ENCODE measurements around the gene PRX. TPM values are rescaled to one million over a fixed set of nuclear protein-coding genes. Genes with fewer than 3 reads are reported as not detected.
A peak's percentile ranks its signal among the peaks of the same experiment; 100 is the strongest.

The PRX gene
- total and polyA plus RNA-seq, 9 of the 15 experiments (the other 6 are each of a cell fraction or from before 2014, with no cell fraction given): 0.65 to 3.5 (median 1.7) TPM; not detected in 2

DNA sequence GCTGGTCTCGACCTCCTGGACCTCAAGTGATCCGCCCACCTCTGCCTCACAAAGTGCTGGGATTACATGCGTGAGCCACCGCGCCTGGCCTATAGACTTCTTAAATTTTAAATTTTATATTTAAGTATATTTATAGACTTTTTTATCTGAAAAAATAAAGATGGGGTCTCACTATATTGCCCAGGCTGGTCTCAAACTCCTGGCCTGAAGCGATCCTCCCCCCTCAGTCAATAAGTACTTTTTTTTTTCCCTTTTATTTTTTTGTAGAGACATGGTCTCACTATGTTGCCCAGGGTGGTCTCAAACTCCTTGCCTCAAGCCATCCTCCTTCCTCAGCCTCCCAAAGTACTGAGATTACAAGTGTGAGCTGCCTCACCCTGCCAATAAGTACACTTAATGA is 10.8 kb upstream of the PRX start:
- in situ Hi-C loops (cut with MboI) (no loop called here), intact Hi-C loops (cut with micrococcal nuclease) (no loop called here)
- FAIRE-seq (no peak), DNase-seq (ENCODE audit: extremely low read depth in 1 of 4, low spot score in 3 of 4) (no peak), ATAC-seq (no peak)
- H2AFZ ChIP-seq (ENCODE audit: low read depth, low read length): no peak overlapping the region
- peak overlapping the region in 1 of 2 experiments; percentile 91; a peak in 1 of 4 replicates for H3K9ac ChIP-seq (ENCODE audit: insufficient read depth in 1 of 2, low read depth in 2 of 2, low read length in 2 of 2)
- peak; percentile 63 for TF ChIP-seq RBM25 (IDR thresholded peaks at IDR 0.05; ENCODE audit: low read depth, low read length, severe bottlenecking)
- peak; percentile 68; the same call in 1 of the 2 replicates for TF ChIP-seq ZNF121 (CRISPR knock-in tag; conservative IDR thresholded peaks at IDR 0.05)
- no peak for TF ChIP-seq SPI1 (IDR thresholded peaks at IDR 0.05; ENCODE audit: borderline replicate concordance, low read depth, low read length)
- whole genome bisulfite sequencing (ENCODE audit: insufficient coverage, low coverage, missing lambda C conversion rate): 87% methylated on average over 6 of the region's 6 CpGs
- ChIA-PET CTCF (ENCODE audit: low intra/inter-chr PET ratio) (no interaction called here), POLR2A (interaction anchor here (1.0 to 5.7 kb wide), 8 partner anchors 10 to 24 kb away, joined by 3 to 34 read pairs (median 6); partner anchors contain the start of gene PRX)
- no peaks in the 10 kb centered on the region for H3K9me1 ChIP-seq (ENCODE audit: control insufficient read depth, insufficient read depth, low read length)
- BruUV-seq (replicated peaks): no TSS peak
- H3K36me3 ChIP-seq (ENCODE audit: control insufficient read depth, insufficient read depth, low read length): peaks cover 13% of the 10 kb centered on the region; the same call in 2 of the 3 replicates
- H3K27ac ChIP-seq (ENCODE audit: extremely low read depth, low read depth, low read length): peak overlapping the region; percentile 90; the same call in 2 of the 3 replicates
- no peaks in the 10 kb centered on the region for H4K20me1 ChIP-seq (replicated peaks; ENCODE audit: control insufficient read depth, insufficient read depth, low read length)
- H3K9me3 ChIP-seq (replicated peaks; ENCODE audit: control insufficient read depth, insufficient read depth, low read depth, low read length): no peaks in the 10 kb centered on the region
- H3K4me3 ChIP-seq: no peak overlapping the region
- H3K79me2 ChIP-seq (ENCODE audit: control insufficient read depth, insufficient read depth, low read length): peaks cover 41% of the 10 kb centered on the region
- peak overlapping the region; percentile 48; the same call in 1 of the 2 replicates for H3K4me2 ChIP-seq (ENCODE audit: insufficient read depth, low read length)
- H3K27me3 ChIP-seq (ENCODE audit: control insufficient read depth in 2 of 2, insufficient read depth in 2 of 2, low read length in 2 of 2): no peaks in the 10 kb centered on the region
- H3K4me1 ChIP-seq (replicated peaks in 1 of 2; ENCODE audit: control insufficient read depth in 2 of 2, insufficient read depth in 2 of 2, low read length in 2 of 2): peaks cover 9 to 42% of the 10 kb centered on the region in 2 experiments; a peak in 4 of 5 replicates

DNA sequence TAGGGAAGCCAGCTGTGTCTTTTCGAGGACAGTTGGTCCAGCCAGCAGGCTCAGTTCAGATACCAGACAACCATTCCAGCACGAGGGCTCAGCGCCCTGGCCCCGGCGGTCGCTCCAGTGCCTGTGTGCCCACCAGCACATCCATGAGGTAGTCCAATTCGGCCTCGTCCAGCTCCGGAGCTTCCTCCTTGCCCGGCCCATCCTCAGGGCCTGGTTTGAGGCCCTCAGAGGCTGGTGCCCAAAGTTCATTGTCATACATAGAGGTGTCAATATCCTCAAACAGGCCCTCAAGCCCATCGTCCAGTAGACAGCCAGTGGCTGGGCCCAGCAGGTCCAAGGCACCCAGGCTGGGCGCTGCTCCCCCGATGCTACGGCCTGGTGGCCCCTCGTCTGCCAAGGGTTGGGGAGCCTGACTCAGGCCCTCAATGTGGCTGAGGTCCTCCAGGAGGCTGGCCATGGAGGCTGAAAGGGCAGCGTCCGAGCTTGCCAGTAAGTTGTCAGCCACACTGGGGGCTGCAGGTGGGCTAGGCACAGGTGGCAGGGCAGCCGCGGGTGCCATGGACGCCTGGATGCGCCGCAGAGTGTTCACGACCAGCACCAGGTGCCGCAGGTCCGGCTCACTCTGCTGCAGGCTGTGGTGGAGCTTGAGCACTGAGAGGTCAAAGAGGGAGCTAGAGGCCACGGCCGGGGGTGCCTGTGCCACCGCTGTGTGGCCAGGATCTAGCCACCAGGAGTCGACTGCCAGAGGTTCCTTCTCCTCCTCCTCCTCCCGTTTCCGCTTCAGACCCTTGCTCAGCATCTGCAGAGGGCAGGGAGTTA is 9.8 kb upstream of the PRX start:
- Histone ChIP-seq H2AFZ (ENCODE audit: low read depth, low read length) (no peak overlapping the region), H3K4me2 (ENCODE audit: insufficient read depth, low read length) (no peak overlapping the region; the same call in 1 of the 2 replicates), H3K27ac (ENCODE audit: extremely low read depth, low read depth, low read length) (no peak overlapping the region), H4K20me1 (replicated peaks; ENCODE audit: control insufficient read depth, insufficient read depth, low read length) (no peaks in the 10 kb centered on the region), H3K9me1 (ENCODE audit: control insufficient read depth, insufficient read depth, low read length) (no peaks in the 10 kb centered on the region), H3K4me1 (replicated peaks in 1 of 2; ENCODE audit: control insufficient read depth in 2 of 2, insufficient read depth in 2 of 2, low read length in 2 of 2) (peaks cover 9 to 42% of the 10 kb centered on the region in 2 experiments; a peak in 4 of 5 replicates), H3K9me3 (replicated peaks; ENCODE audit: control insufficient read depth, insufficient read depth, low read depth, low read length) (no peaks in the 10 kb centered on the region), H3K9ac (ENCODE audit: insufficient read depth in 1 of 2, low read depth in 2 of 2, low read length in 2 of 2) (peak overlapping the region in 1 of 2 experiments; percentile 68; a peak in 1 of 4 replicates), H3K79me2 (ENCODE audit: control insufficient read depth, insufficient read depth, low read length) (peaks cover 41% of the 10 kb centered on the region), H3K36me3 (ENCODE audit: control insufficient read depth, insufficient read depth, low read length) (peaks cover 13% of the 10 kb centered on the region; the same call in 2 of the 3 replicates), H3K4me3 (no peak overlapping the region), H3K27me3 (ENCODE audit: control insufficient read depth in 2 of 2, insufficient read depth in 2 of 2, low read length in 2 of 2) (no peaks in the 10 kb centered on the region)
- POLR2A ChIA-PET: interaction anchor here (0.6 to 5.7 kb wide), 7 partner anchors 9 to 31 kb away, joined by 3 to 34 read pairs (median 6); partner anchors contain the start of gene PRX
- intact Hi-C loops (cut with micrococcal nuclease) (no loop called here), in situ Hi-C loops (cut with MboI) (no loop called here)
- BruUV-seq (replicated peaks): no TSS peak
- ATAC-seq (no peak), DNase-seq (ENCODE audit: extremely low read depth in 1 of 4, low spot score in 3 of 4) (no peak), FAIRE-seq (no peak)
- 90% methylated on average over 29 of the region's 31 CpGs for WGBS (ENCODE audit: insufficient coverage, low coverage, missing lambda C conversion rate)
- CTCF ChIA-PET (ENCODE audit: low intra/inter-chr PET ratio): no interaction called here
- TF ChIP-seq USF1 (CRISPR knock-in tag; IDR thresholded peaks at IDR 0.05) (0 out of 2 replicates have a peak, but pooled peaks have one; percentile 8), BCL6 (CRISPR knock-in tag; IDR thresholded peaks at IDR 0.05) (no peak), FOXK2 (conservative IDR thresholded peaks at IDR 0.05 in 1 of 2, IDR thresholded peaks at IDR 0.05 in 1 of 2; ENCODE audit: low read depth in 2 of 2) (no peak), POLR2G (IDR thresholded peaks at IDR 0.05; ENCODE audit: low read depth, low read length) (0 out of 2 replicates have a peak, but pooled peaks have one; percentile 31), GATAD2B (IDR thresholded peaks at IDR 0.05; ENCODE audit: borderline replicate concordance) (no peak), NR2F6 (CRISPR knock-in tag; IDR thresholded peaks at IDR 0.05) (no peak), YBX1 (IDR thresholded peaks at IDR 0.05) (no peak), HDAC8 (tag; IDR thresholded peaks at IDR 0.05) (no peak)
- TF ChIP-seq, protein P1, sequence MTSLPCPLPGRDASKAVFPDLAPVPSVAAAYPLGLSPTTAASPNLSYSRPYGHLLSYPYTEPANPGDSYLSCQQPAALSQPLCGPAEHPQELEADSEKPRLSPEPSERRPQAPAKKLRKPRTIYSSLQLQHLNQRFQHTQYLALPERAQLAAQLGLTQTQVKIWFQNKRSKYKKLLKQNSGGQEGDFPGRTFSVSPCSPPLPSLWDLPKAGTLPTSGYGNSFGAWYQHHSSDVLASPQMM (CRISPR knock-in tag; IDR thresholded peaks at IDR 0.05): no peak
